GM12878 (cell line): ENCODE results near the gene DBNDD2. TPM values are rescaled to one million over a fixed set of nuclear protein-coding genes. Genes with fewer than 3 reads are reported as not detected.

Source experiments
- BHLHE40 ChIP-seq, 2 experiments: fragments of 450-650 bp in 1 of 2; IDR thresholded peaks; 2 replicates each; pipeline ENCODE4 v1.6.1; 2011 to 2017; ENCODE audit warnings: low read depth in 2 of 2, borderline replicate concordance in 1 of 2, improper control_type of control experiment in 1 of 2, low read length in 1 of 2, mild to moderate bottlenecking in 1 of 2
- BRCA1 ChIP-seq: IDR thresholded peaks from 2 replicates; pipeline ENCODE4 v1.6.1; 2011; ENCODE audit warnings: low read depth, low read length, improper control_type of control experiment
- CBFB ChIP-seq: IDR thresholded peaks from 2 replicates; pipeline ENCODE4 v1.6.1; 2016; ENCODE audit warnings: antibody characterized with exemption, low read depth
- CBX3 ChIP-seq: fragments of 200-600 bp; sonication (generic); IDR thresholded peaks from 2 replicates; pipeline ENCODE4 v1.6.1; 2016; ENCODE audit warnings: low read depth, borderline replicate concordance
- CBX5 ChIP-seq: sonication (generic); IDR thresholded peaks from 2 replicates; pipeline ENCODE4 v1.6.1; 2016; ENCODE audit warnings: low read depth, moderate library complexity, mild to moderate bottlenecking, inconsistent platforms
- CREB1 ChIP-seq: IDR thresholded peaks from 2 replicates; pipeline ENCODE4 v1.6.1; 2012; ENCODE audit warnings: low read depth, mild to moderate bottlenecking, inconsistent platforms
- CTCF ChIP-seq, 3 experiments: IDR thresholded peaks in 2 of 3; conservative IDR thresholded peaks in 1 of 3; 2 replicates each; pipeline ENCODE4 v1.5.1; 2011; ENCODE audit warnings: low read depth in 3 of 3, low read length in 3 of 3, mild to moderate bottlenecking in 3 of 3, control low read depth in 2 of 3, moderate library complexity in 2 of 3, inconsistent platforms in 1 of 3, mixed read lengths in 1 of 3; ENCODE audit not compliant: control insufficient read depth in 2 of 3, insufficient read depth in 1 of 3; ENCODE audit errors: extremely low read depth in 1 of 3
- EGR1 ChIP-seq, 2 experiments: IDR thresholded peaks; 1 replicate in 1 of 2; 2 replicates in 1 of 2; pipeline ENCODE4 v1.6.1; 2011 to 2012; ENCODE audit warnings: low read depth in 2 of 2, low read length in 2 of 2, borderline replicate concordance in 1 of 2, mild to moderate bottlenecking in 1 of 2, moderate library complexity in 1 of 2
- FOXM1 ChIP-seq: IDR thresholded peaks from 2 replicates; pipeline ENCODE4 v1.6.1; 2012; ENCODE audit warnings: low read depth, mild to moderate bottlenecking, inconsistent platforms, low read length, moderate library complexity
- IRF3 ChIP-seq: fragments of 450-650 bp; IDR thresholded peaks from 2 replicates; pipeline ENCODE4 v1.6.1; 2014; ENCODE audit warnings: mild to moderate bottlenecking
- JUND ChIP-seq: IDR thresholded peaks from 2 replicates; pipeline ENCODE4 v1.6.1; 2012; ENCODE audit warnings: low read depth, mild to moderate bottlenecking, low read length, improper control_type of control experiment, moderate library complexity
- MTA3 ChIP-seq: IDR thresholded peaks from 2 replicates; pipeline ENCODE4 v1.6.1; 2012; ENCODE audit warnings: low read length, inconsistent platforms, borderline replicate concordance
- NFIC ChIP-seq: IDR thresholded peaks from 2 replicates; pipeline ENCODE4 v1.6.1; 2012; ENCODE audit warnings: low read depth, mild to moderate bottlenecking, inconsistent platforms, low read length, moderate library complexity
- NFYB ChIP-seq: IDR thresholded peaks from 2 replicates; pipeline ENCODE4 v1.6.1; 2011; ENCODE audit warnings: low read depth, mild to moderate bottlenecking, low read length, improper control_type of control experiment, moderate library complexity; ENCODE audit not compliant: insufficient read depth
- POLR2AphosphoS5 ChIP-seq: IDR thresholded peaks from 2 replicates; pipeline ENCODE4 v1.6.1; 2011; ENCODE audit warnings: mild to moderate bottlenecking, low read length, inconsistent platforms
- RFX5 ChIP-seq: IDR thresholded peaks from 2 replicates; pipeline ENCODE4 v1.6.1; 2011; ENCODE audit warnings: low read depth, low read length, improper control_type of control experiment
- SPI1 ChIP-seq: IDR thresholded peaks from 2 replicates; pipeline ENCODE4 v1.6.1; 2011; ENCODE audit warnings: low read depth, mild to moderate bottlenecking, low read length, moderate library complexity, borderline replicate concordance; ENCODE audit not compliant: insufficient read depth
- SREBF1 ChIP-seq: IDR thresholded peaks from 2 replicates; pipeline ENCODE4 v1.6.1; 2012; ENCODE audit warnings: mild to moderate bottlenecking, low read length
- SRF ChIP-seq, 2 experiments: IDR thresholded peaks; 2 replicates each; pipeline ENCODE4 v1.6.1; 2011; ENCODE audit warnings: low read depth in 2 of 2, low read length in 2 of 2, mild to moderate bottlenecking in 1 of 2, moderate library complexity in 1 of 2
- TAF1 ChIP-seq: IDR thresholded peaks from 2 replicates; pipeline ENCODE4 v1.6.1; 2011; ENCODE audit warnings: mild to moderate bottlenecking, low read depth, low read length, borderline replicate concordance
- TCF7 ChIP-seq: IDR thresholded peaks from 2 replicates; pipeline ENCODE4 v1.6.1; 2014; ENCODE audit warnings: antibody characterized with exemption, borderline replicate concordance
- USF2 ChIP-seq: IDR thresholded peaks from 2 replicates; pipeline ENCODE4 v1.6.1; 2011; ENCODE audit warnings: low read depth, low read length, improper control_type of control experiment, borderline replicate concordance
- WRNIP1 ChIP-seq: IDR thresholded peaks from 2 replicates; pipeline ENCODE4 v1.6.1; 2011; ENCODE audit warnings: low read depth, low read length, improper control_type of control experiment, borderline replicate concordance
- YBX1 ChIP-seq: fragments of 450-650 bp; IDR thresholded peaks from 2 replicates; pipeline ENCODE4 v1.6.1; 2016; ENCODE audit warnings: antibody characterized with exemption
- ZNF622 ChIP-seq: fragments of 450-650 bp; IDR thresholded peaks from 2 replicates; pipeline ENCODE4 v1.6.1; 2017; ENCODE audit warnings: mild to moderate bottlenecking, inconsistent platforms
- ZZZ3 ChIP-seq: IDR thresholded peaks from 2 replicates; pipeline ENCODE4 v1.6.1; 2011; ENCODE audit warnings: low read depth; ENCODE audit not compliant: control insufficient read depth, insufficient read length
- polyA plus RNA-seq, 11 experiments: library from polyadenylated mRNA; depleted of rRNA in 4 of 11; unstranded in 6 of 11; stranded (reverse) in 5 of 11; fragments of >200 nt; fragmentation: Nextera tagmentation in 4 of 11; fragmentation: Illumina TruSeq in 1 of 11; extraction: Ambion mirVana in 4 of 11; extraction: Trizol in 1 of 11; gene quantifications; 1 replicate in 1 of 11; 2 replicates in 10 of 11; pipeline versions ENCODE4 v1.2.1 to v1.2.3, GENCODE V29; 2011 to 2016; ENCODE audit warnings: inconsistent platforms in 2 of 11, missing spikeins in 2 of 11, low read depth in 1 of 11
- total RNA-seq, 4 experiments: library from RNA; depleted of rRNA in 3 of 4; stranded (reverse); fragments of >200 nt in 3 of 4; fragmentation: Illumina TruSeq in 1 of 4; extraction: Trizol in 1 of 4; gene quantifications; 2 replicates each; pipeline versions ENCODE4 v1.2.1 to v1.2.3, GENCODE V29; 2013 to 2021

Gene DBNDD2
- total and polyA plus RNA-seq, 10 of the 15 experiments (the other 5 are each of a cell fraction or from before 2014, with no cell fraction given): 0.17 to 5.7 (median 0.49) TPM; not detected in 1

GRCh38 chr20:45419188-45420091, 11.4 kb downstream of the DBNDD2 start (continued):
- TF ChIP-seq IRF3 (no peak), SREBF1 (no peak), SRF (IDR thresholded peaks at IDR 0.05; ENCODE audit: low read depth in 2 of 2, low read length in 2 of 2) (no peak), TCF7 (no peak), TAF1 (no peak), EGR1 (IDR thresholded peaks at IDR 0.05; ENCODE audit: borderline replicate concordance in 1 of 2, low read depth in 2 of 2, low read length in 2 of 2) (no peak), POLR2AphosphoS5 (no peak), ZZZ3 (no peak), BHLHE40 (IDR thresholded peaks at IDR 0.05; ENCODE audit: borderline replicate concordance in 1 of 2, low read depth in 2 of 2, low read length in 1 of 2) (peak; percentile 61 to 80; a peak in 3 of 4 replicates), ZNF622 (no peak), NFYB (0 out of 2 replicates have a peak, but pooled peaks have one; percentile 27), CBX5 (no peak), USF2 (no peak), CBX3 (no peak), MTA3 (no peak), CREB1 (no peak), RFX5 (0 out of 2 replicates have a peak, but pooled peaks have one; percentile 11), WRNIP1 (no peak), CBFB (no peak), SPI1 (no peak), NFIC (no peak), BRCA1 (no peak), CTCF (IDR thresholded peaks at IDR 0.05 in 2 of 3, conservative IDR thresholded peaks at IDR 0.05 in 1 of 3; ENCODE audit: control insufficient read depth in 2 of 3, extremely low read depth in 1 of 3, insufficient read depth in 1 of 3, low read depth in 3 of 3, low read length in 3 of 3) (no peak), YBX1 (no peak), FOXM1 (no peak), JUND (peak; percentile 64; the same call in 1 of the 2 replicates)
